Heart left ventricle (tissue), 16 donors: ENCODE results near the gene ARF4. TPM values are rescaled to one million over a fixed set of nuclear protein-coding genes. Genes with fewer than 3 reads are reported as not detected.
"Not testable (repeated sequence)": the region's sequence is repeated elsewhere in the genome, so short reads cannot be mapped to it uniquely, and the experiment has no call there.

Experiments
- ATAC-seq, 4 donors: fragments of 200-7000 bp; cut with Tn5 transposase; one replicate each; pipeline ENCODE4 v1.9.1; 2020 to 2022; ENCODE audit warnings: moderate library complexity in 4 of 4, mild to moderate bottlenecking in 3 of 4, moderate number of reproducible peaks in 1 of 4
- DNase-seq, 5 donors: peaks; one replicate each; pipeline ENCODE4 v3.0.0-alpha.2; 2020
- H3K27ac ChIP-seq, 12 donors: fragments of 200-600 bp; sonication (generic) in 4 of 12; one replicate each; pipeline versions ENCODE4 v1.5.0 to v1.8.0; 2016 to 2022; ENCODE audit warnings: mild to moderate bottlenecking in 2 of 12
- H3K27me3 ChIP-seq, 9 donors: fragments of 200-600 bp; sonication (generic) in 2 of 9; one replicate each; pipeline versions ENCODE4 v1.5.1 to v1.8.0; 2016 to 2022; ENCODE audit warnings: mild to moderate bottlenecking in 3 of 9
- H3K36me3 ChIP-seq, 9 donors: fragments of 200-600 bp; sonication (generic) in 2 of 9; one replicate each; pipeline versions ENCODE4 v1.5.0 to v1.8.0; 2018 to 2022; ENCODE audit warnings: mild to moderate bottlenecking in 2 of 9
- H3K4me1 ChIP-seq, 12 donors: fragments of 200-600 bp; sonication (generic) in 4 of 12; one replicate each; pipeline versions ENCODE4 v1.5.0 to v1.8.0; 2016 to 2022; ENCODE audit warnings: mild to moderate bottlenecking in 3 of 12
- H3K4me3 ChIP-seq, 12 donors: fragments of 200-600 bp; sonication (generic) in 4 of 12; one replicate each; pipeline versions ENCODE4 v1.5.0 to v1.8.0; 2017 to 2022; ENCODE audit warnings: mild to moderate bottlenecking in 9 of 12, moderate library complexity in 4 of 12
- H3K9me3 ChIP-seq, 12 donors: fragments of 200-600 bp; sonication (generic) in 4 of 12; one replicate each; pipeline versions ENCODE4 v1.5.0 to v1.8.0; 2016 to 2022; ENCODE audit warnings: mild to moderate bottlenecking in 1 of 12
- POLR2A ChIP-seq, 2 donors: fragments of 450-650 bp; IDR thresholded peaks; one replicate each; pipeline ENCODE4 v1.6.1; 2017; ENCODE audit warnings: antibody characterized with exemption in 2 of 2, mild to moderate bottlenecking in 2 of 2, moderate library complexity in 2 of 2
- WGBS, 4 donors: extraction: QIAGEN DNeasy Blood & Tissue Kit in 2 of 4; methylation state at CpG; one replicate each; pipeline versions ENCODE4 v1.1.5 to v1.1.7; 2013 to 2018; 5-methylcytosine and 5-hydroxymethylcytosine counted together
- intact Hi-C, 10 donors: fragments of 100-400 bp; cut with DNase I; formaldehyde crosslinking; loops; one replicate each; pipeline versions ENCODE4 v1.11.1 to v1.14.2; 2022
- polyA plus RNA-seq, 2 donors: library from polyadenylated mRNA; stranded (reverse); fragments of 200-250 nt; gene quantifications; one replicate each; pipeline ENCODE4 v1.2.3, GENCODE V29; 2013
- total RNA-seq, 9 donors: library from RNA; depleted of rRNA in 2 of 9; stranded (reverse); fragments of >200 nt in 2 of 9; fragmentation: NEBNext Ultra II Directional in 3 of 9; extraction: Animal tissue kit (Norgen Biotek cat#: 25700) in 3 of 9; gene quantifications; one replicate each; pipeline versions ENCODE4 v1.1.0 to v1.2.4, GENCODE V29; 2016 to 2023
- TF ChIP-seq, protein P1 (sequence below), 12 donors: fragments of 200-600 bp; sonication (generic) in 4 of 12; IDR thresholded peaks; one replicate each; pipeline versions ENCODE4 v1.5.0 to v1.8.0; 2018 to 2022; ENCODE audit warnings: antibody characterized with exemption in 12 of 12, mild to moderate bottlenecking in 5 of 12
- donor health status: ischemic (EF 13 %, LVEDD 7.1; RV severe dilation, severe dysfunction).
- donor health status: healthy with polysubstance abuse.
- donor health status: DM: no; HTN: yes; CAD: no.
- donor health status: DM: no; HTN: no; CAD: no.
- donor health status: ischemic (EF 25% LVEDD 6.9; RV normal size, moderate dysfunction).
- donor health status: ischemic (EF 25% LVEDD 5.7; RV mildly dilated, moderate dysfunction).
- donor health status: healthy.
- donor health status: DM: yes; HTN: yes; CAD: no.
- donor health status: ischemic (EF 35%, LVEDD 5.7; RV mildly dilated, moderate dysfunction).
- donor health status: nonischemic (EF 11% LVEDD 7.7; RV severe dilation, severe dysfunction).
- donor health status: DM: yes; HTN: yes; CAD: no.
- donor health status: PGD.
- donor health status: ischemic (EF 29% LVEDD 5.4; RV normal size, mild dysfunction).
- donor health status: nonischemic (EF 23%, LVEDD 6.1; RV moderate dilation, normal function).

ARF4 gene
- total and polyA plus RNA-seq, 11 donors: 37.9 to 159 (median 74.6) TPM

DNA sequence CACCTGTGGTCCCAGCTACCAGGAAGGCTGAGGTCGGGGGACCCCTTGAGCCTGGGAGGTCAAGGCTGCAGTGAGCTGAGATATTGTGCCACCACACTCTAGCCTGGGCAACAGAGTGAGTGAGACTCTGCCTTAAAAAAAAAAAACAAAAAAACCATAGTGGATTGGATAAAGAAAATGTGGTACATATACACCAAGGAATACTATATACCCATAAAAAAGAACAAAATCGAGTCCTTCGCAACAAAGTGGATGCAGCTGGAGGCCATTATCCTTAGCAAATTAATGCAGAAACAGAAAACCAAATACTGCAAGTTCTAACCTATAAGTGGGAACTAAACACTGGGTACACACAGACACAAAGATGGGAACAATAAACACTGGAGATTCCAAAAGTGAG is 20.6 kb upstream of the ARF4 start:
- Histone ChIP-seq H3K36me3 (peaks cover 0 to 24% (median 6%) of the 10 kb centered on the region in 9 donors), H3K4me3 (no peak overlapping the region), H3K4me1 (no peaks in the 10 kb centered on the region), H3K27me3 (no peaks in the 10 kb centered on the region), H3K9me3 (no peaks in the 10 kb centered on the region), H3K27ac (no peak overlapping the region)
- ATAC-seq: no peak
- no peak for TF ChIP-seq POLR2A (IDR thresholded peaks at IDR 0.05)
- TF ChIP-seq, protein P1, sequence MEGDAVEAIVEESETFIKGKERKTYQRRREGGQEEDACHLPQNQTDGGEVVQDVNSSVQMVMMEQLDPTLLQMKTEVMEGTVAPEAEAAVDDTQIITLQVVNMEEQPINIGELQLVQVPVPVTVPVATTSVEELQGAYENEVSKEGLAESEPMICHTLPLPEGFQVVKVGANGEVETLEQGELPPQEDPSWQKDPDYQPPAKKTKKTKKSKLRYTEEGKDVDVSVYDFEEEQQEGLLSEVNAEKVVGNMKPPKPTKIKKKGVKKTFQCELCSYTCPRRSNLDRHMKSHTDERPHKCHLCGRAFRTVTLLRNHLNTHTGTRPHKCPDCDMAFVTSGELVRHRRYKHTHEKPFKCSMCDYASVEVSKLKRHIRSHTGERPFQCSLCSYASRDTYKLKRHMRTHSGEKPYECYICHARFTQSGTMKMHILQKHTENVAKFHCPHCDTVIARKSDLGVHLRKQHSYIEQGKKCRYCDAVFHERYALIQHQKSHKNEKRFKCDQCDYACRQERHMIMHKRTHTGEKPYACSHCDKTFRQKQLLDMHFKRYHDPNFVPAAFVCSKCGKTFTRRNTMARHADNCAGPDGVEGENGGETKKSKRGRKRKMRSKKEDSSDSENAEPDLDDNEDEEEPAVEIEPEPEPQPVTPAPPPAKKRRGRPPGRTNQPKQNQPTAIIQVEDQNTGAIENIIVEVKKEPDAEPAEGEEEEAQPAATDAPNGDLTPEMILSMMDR (IDR thresholded peaks at IDR 0.05): no peak
- WGBS, 4 donors: 95 to 99% (median 97%) methylated on average over 3 of the region's 3 CpGs
- intact Hi-C loops: no loop called here
- DNase-seq: no peak

DNA sequence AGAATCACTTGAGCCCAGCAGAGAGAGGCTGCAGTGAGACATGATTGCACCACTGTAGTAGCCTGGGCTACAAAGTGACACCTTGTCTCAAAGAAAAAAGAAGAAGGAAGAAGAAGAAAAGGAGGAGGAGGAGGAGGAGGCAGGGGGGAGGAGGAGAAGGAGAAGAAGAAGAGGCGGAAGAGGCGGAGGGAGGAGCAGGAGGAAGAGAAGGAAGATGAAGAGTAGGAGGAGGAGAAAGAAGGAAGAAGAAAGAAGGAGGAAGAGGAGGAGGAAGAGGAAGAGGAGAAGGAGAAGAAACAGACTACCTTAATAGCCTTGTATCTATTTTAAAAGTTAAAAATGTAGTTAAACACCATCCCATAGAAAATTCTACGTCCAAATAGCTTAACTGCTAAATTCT is 19.1 kb upstream of the ARF4 start:
- WGBS, 4 donors: 55 to 93% (median 70%) methylated on average over 3 of the region's 3 CpGs

DNA sequence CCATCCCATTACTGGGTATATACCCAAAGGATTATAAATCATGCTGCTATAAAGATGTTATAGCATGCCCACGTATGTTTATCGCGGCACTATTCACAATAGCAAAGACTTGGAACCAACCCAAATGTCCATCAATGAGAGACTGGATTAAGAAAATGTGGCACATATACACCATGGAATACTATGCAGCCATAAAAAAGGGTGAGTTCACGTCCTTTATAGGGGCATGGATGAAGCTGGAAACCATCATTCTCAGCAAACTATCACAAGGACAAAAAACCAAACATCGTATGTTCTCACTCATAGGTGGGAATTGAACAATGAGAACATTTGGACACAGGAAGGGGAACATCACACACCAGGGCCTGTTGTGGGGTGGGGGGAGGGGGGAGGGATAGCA is 14.7 kb upstream of the ARF4 start:
- peaks cover 0 to 11% (median 0%) of the 10 kb centered on the region in 9 donors for H3K36me3 ChIP-seq
- H3K27ac ChIP-seq, DNase-seq, H3K27me3 ChIP-seq, ATAC-seq, H3K4me3 ChIP-seq, H3K4me1 ChIP-seq, intact Hi-C loops: not testable (repeated sequence)
- WGBS, 4 donors: 93 to 98% (median 97%) methylated on average over 5 of the region's 5 CpGs
- H3K9me3 ChIP-seq: peaks cover 0 to 20% (median 0%) of the 10 kb centered on the region in 12 donors

More for the DNA sequence above, 19.1 kb upstream of the ARF4 start:
- Histone ChIP-seq H3K4me3 (no peak overlapping the region), H3K4me1 (no peaks in the 10 kb centered on the region), H3K27me3 (no peaks in the 10 kb centered on the region), H3K27ac (no peak overlapping the region), H3K36me3 (peaks cover 0 to 10% (median 0%) of the 10 kb centered on the region in 9 donors), H3K9me3 (peaks cover 0 to 6% (median 0%) of the 10 kb centered on the region in 12 donors)
- DNase-seq: no peak
- no peak for ATAC-seq
- TF ChIP-seq, protein P1 (IDR thresholded peaks at IDR 0.05): no peak
- TF ChIP-seq POLR2A (IDR thresholded peaks at IDR 0.05): no peak
- intact Hi-C loops: no loop called here

DNA sequence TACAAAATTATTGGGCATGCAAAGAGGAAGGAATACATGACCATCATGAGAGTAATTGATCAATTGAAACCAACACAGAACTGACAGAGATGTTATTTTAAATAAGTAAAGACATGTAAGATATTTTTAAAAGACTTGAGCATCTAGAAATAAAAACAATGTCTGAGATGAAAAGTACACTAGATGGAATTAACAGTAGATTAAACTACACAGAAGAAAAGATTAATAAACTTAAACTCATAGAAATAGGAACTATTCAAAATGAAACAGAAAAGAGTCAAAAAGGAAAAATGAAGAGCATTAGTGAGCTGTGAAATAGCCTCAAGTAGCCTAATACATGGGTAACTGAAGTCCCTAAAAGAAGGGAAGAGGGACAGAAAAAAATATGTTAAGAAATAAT is 8.5 kb upstream of the ARF4 start:
- Histone ChIP-seq H3K27me3 (no peaks in the 10 kb centered on the region), H3K36me3 (peaks cover 0 to 23% (median 8%) of the 10 kb centered on the region in 9 donors)
- no peak for DNase-seq

More for the DNA sequence above, 8.5 kb upstream of the ARF4 start:
- H3K4me1 ChIP-seq: no peaks in the 10 kb centered on the region
- peaks cover 0 to 29% (median 1%) of the 10 kb centered on the region in 12 donors for H3K9me3 ChIP-seq
- TF ChIP-seq POLR2A (IDR thresholded peaks at IDR 0.05): no peak
- TF ChIP-seq, protein P1 (IDR thresholded peaks at IDR 0.05): no peak
- intact Hi-C loops: no loop called here
- no peak overlapping the region for H3K27ac ChIP-seq
- ATAC-seq: no peak
- H3K4me3 ChIP-seq: no peak overlapping the region
